ENCODE measurements around the gene STAT2. TPM values are rescaled to one million over a fixed set of nuclear protein-coding genes. Genes with fewer than 3 reads are reported as not detected.

Gene STAT2
- total RNA-seq, 6 donors from 2014 or later: 96.1 to 553 (median 178) TPM

DNA sequence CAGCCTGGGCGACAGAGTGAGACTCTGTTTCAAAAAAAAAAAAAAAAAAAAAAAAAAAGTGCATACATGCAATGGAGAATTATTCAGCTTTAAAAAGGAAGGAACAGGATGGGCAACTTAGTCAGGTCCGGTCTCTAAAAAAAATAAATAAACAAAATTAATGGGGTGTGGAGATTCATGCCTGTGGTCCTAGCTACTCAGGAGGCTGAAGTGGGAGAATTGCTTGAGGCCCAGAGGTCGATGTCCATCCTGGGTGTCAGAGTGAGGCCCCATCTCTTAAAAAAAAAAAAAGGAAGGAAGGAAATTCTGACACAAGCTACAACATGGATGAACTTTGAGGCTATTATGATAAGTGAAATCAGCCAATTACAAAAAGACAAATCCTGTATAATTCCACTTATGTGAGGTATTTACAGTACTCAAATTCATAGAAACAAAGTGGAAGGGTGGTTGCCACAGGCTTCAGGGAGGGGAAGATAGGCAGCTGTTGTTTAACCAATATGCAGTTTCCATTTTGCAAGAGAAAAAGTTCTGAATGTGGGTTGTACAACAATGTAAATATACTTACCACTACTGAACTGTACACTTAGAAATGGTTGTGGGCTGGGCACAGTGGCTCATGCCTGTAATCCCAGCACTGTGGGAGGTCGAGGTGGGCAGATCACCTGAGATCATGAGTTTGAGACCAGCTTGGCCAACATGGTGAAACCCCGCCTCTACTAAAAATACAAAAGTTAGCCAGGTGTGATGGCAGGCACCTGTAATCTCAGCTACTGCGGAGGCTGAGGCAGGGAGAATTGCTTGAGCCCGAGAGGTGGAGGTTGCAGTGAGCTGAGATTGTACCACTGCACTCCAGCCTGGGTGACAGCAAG, 15.1 kb upstream of the STAT2 start:
- Histone ChIP-seq H3K27me3 (no peaks in the 10 kb centered on the region), H3K4me3 (no peak overlapping the region), H3K27ac (no peak overlapping the region), H3K9me3 (no peaks in the 10 kb centered on the region), H3K36me3 (no peaks in the 10 kb centered on the region), H3K4me1 (peaks cover 0 to 5% (median 2%) of the 10 kb centered on the region in 4 donors)
- no peak for DNase-seq
- WGBS, 2 donors: 55 to 69% methylated on average over 7 of the region's 7 CpGs
- ATAC-seq (ENCODE audit: low FRiP score in 2 of 2): no peak
- TF ChIP-seq POLR2AphosphoS5 (IDR thresholded peaks at IDR 0.05): no peak
- TF ChIP-seq, protein P1, sequence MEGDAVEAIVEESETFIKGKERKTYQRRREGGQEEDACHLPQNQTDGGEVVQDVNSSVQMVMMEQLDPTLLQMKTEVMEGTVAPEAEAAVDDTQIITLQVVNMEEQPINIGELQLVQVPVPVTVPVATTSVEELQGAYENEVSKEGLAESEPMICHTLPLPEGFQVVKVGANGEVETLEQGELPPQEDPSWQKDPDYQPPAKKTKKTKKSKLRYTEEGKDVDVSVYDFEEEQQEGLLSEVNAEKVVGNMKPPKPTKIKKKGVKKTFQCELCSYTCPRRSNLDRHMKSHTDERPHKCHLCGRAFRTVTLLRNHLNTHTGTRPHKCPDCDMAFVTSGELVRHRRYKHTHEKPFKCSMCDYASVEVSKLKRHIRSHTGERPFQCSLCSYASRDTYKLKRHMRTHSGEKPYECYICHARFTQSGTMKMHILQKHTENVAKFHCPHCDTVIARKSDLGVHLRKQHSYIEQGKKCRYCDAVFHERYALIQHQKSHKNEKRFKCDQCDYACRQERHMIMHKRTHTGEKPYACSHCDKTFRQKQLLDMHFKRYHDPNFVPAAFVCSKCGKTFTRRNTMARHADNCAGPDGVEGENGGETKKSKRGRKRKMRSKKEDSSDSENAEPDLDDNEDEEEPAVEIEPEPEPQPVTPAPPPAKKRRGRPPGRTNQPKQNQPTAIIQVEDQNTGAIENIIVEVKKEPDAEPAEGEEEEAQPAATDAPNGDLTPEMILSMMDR (IDR thresholded peaks at IDR 0.05): no peak

DNA sequence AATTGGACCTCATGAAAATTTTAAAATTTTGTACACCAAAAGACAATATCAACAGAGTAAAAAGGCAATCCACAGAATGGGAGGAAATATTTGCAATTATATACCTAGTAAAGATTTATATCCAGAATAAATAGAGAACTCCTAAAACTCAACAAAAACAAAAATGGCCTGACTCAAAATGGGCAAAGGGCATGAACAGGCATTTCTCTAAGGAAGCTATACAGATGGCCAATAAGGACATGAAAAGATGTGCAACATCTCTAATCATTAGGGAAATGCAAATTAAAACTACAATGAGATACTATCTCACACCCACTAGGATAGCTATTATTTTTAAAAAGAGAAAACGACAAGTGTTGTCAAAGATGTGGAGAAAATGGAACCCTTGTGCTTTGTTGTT, 13.6 kb upstream of the STAT2 start:
- H3K4me3 ChIP-seq: no peak overlapping the region
- H3K27ac ChIP-seq: no peak overlapping the region
- 83 to 96% methylated on average over 1 of the region's 1 CpG for WGBS, 2 donors
- no peaks in the 10 kb centered on the region for H3K27me3 ChIP-seq
- no peaks in the 10 kb centered on the region for H3K36me3 ChIP-seq
- DNase-seq (no peak), ATAC-seq (ENCODE audit: low FRiP score in 2 of 2) (no peak)
- H3K4me1 ChIP-seq: peaks cover 0 to 5% (median 2%) of the 10 kb centered on the region in 4 donors
- H3K9me3 ChIP-seq: no peaks in the 10 kb centered on the region
- TF ChIP-seq, protein P1 (IDR thresholded peaks at IDR 0.05): no peak
- no peak for TF ChIP-seq EP300 (IDR thresholded peaks at IDR 0.05)
- no peak for TF ChIP-seq POLR2A (IDR thresholded peaks at IDR 0.05)
- TF ChIP-seq POLR2AphosphoS5 (IDR thresholded peaks at IDR 0.05): no peak

DNA sequence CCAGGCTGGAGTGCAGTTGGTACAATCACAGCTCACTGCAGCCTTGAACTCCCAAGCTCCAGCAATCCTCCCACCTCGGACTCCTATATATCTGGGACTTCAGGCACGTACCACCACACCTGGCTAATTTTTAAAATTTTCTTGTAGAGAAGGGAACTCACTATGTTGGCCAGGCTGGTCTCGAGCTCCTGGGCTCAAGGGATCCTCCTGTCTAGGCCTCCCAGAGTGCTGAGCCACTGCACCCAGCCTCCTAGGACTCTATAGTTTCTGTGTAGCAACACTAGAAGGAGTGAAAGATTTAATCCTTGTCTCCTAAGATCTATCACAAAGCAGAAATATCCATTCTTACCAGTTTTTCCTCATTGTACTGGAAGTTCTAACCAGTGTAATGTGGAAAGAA, 7.0 kb upstream of the STAT2 start:
- H3K27me3 ChIP-seq: no peaks in the 10 kb centered on the region
- TF ChIP-seq EP300 (IDR thresholded peaks at IDR 0.05): no peak
- TF ChIP-seq, protein P1 (IDR thresholded peaks at IDR 0.05): no peak
- no peak for TF ChIP-seq POLR2AphosphoS5 (IDR thresholded peaks at IDR 0.05)
- TF ChIP-seq POLR2A (IDR thresholded peaks at IDR 0.05): no peak
- no peaks in the 10 kb centered on the region for H3K4me1 ChIP-seq
- H3K36me3 ChIP-seq: no peaks in the 10 kb centered on the region
- no peaks in the 10 kb centered on the region for H3K9me3 ChIP-seq
- H3K4me3 ChIP-seq: no peak overlapping the region
- no peak overlapping the region for H3K27ac ChIP-seq
- ATAC-seq (ENCODE audit: low FRiP score in 2 of 2) (no peak), DNase-seq (no peak)
- 80 to 100% methylated on average over 3 of the region's 3 CpGs for WGBS, 2 donors

DNA sequence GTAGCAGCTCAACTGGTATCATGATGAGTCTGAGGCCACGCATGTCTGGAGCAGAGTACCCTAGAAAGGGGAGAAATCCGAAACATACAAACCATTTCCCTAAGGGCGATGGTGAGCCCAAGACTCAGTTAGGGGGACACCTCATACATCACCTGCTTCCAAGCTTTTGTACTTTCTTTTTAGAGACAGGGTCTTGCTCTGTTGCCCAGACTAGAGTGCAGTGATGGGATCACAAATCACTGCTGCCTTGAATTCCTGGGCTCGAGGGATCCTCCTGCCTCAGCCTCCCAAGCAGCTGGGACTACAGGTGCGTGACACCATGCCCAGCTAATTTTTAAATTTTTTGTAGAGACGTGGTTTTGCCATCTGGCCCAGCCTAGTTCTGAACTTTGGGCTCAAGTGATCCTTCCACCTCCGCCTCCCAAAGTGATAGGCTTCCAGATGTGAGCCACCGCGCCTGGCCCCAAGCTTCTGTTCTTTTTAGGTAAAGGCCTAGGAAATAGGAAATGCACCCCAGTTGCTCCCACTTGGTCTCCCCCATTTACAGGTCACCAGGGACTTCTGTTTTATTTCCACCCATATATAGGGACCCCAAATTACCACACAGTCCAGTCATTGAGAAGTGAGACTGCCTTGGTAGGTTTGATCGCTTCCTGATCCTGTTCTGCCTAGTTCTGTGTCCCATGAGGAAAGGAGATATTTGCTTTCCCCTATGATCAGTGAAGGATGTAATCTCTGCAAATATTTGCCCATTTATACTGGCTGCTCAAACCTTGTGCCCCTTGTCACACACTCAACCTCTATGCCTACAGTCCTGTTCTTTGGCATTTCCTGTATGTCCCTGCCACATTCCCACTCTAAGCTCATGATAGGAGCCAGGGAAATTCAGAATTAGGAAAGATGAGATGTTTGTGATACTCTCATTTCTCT, 2.5 kb upstream of the STAT2 start, which contains the start of gene APOF:
Gene APOF, minus strand, starts transcription at position 728 of the 930 bp plus-strand sequence. Its CDS starts 112 bp downstream, at position 616.
- Histone ChIP-seq H3K4me3 (no peak within 1 kb of the TSS), H3K27ac (no peak within 1 kb of the TSS), H3K9me3 (no peaks in the 10 kb centered on the region), H3K4me1 (peaks cover 14 to 28% (median 18%) of the 10 kb centered on the region in 4 donors), H3K36me3 (no peaks in the 10 kb centered on the region), H3K27me3 (no peaks in the 10 kb centered on the region)
- WGBS, 2 donors: 89 to 92% methylated on average over 10 of the region's 10 CpGs
- ATAC-seq (ENCODE audit: low FRiP score in 2 of 2) (no peak), DNase-seq (no peak)
- TF ChIP-seq EP300 (IDR thresholded peaks at IDR 0.05): no peak
- no peak for TF ChIP-seq POLR2A (IDR thresholded peaks at IDR 0.05)
- no peak for TF ChIP-seq POLR2AphosphoS5 (IDR thresholded peaks at IDR 0.05)
- TF ChIP-seq, protein P1 (IDR thresholded peaks at IDR 0.05): no peak
